Measurements from ENCODE around the gene SIRPA. TPM values are rescaled to one million over a fixed set of nuclear protein-coding genes. Genes with fewer than 3 reads are reported as not detected.
"Not testable (repeated sequence)": the region's sequence is repeated elsewhere in the genome, so short reads cannot be mapped to it uniquely, and the experiment has no call there.

Gene SIRPA
- total RNA-seq, 1 donor from 2014 or later, result 25.5 TPM

DNA sequence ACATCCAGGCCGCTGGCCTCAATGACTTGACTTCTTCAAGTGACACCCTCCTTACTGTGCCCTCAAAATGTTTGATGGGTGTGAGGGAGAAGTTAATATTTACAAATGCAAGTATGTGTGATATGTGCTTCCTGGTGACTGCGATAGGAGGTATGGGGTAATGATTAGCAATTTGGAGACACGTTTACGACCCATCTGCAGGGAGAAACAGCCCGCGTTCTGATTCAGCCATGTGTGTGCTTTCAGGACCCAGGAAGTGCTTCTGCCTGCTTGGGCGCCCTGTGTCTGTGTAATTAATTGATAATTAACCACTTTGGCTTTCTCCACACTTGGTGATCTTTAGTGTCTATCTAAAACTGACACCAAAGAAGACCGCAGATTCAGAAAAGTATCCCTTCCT, 25.0 kb downstream of the SIRPA start:
- intact Hi-C loops (cut with micrococcal nuclease), result no loop called here
- Histone ChIP-seq H3K4me3 (no peak overlapping the region), H3K27me3 (ENCODE audit: low read depth) (no peaks in the 10 kb centered on the region), H3K27ac (replicated peaks) (no peak overlapping the region), H3K36me3 (peaks cover 25% of the 10 kb centered on the region), H3K4me1 (peaks cover 12% of the 10 kb centered on the region), H3K9me3 (replicated peaks) (no peaks in the 10 kb centered on the region)
- DNase-seq, result no peak
- no peak for TF ChIP-seq CTCF (IDR thresholded peaks at IDR 0.05; ENCODE audit: borderline replicate concordance)

DNA sequence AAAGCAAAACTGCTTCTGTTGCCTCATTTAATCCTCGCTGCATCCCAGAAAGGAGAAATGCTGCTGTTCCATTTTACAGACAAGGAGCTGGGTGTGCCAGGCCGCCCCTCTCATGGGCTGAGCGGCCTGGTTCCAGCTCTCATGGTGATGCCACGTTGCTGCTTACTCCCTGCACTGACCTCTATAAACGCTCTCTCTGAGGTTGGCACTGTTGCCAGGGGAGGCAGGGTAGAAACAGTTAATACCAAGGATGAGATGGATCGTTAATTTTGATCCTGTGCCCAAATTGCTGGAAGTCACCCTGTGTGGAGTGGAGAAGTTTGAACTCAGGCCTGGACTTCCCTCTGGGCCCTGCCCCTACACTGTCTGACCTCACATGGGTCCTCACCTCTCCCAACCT, 25.6 kb downstream of the SIRPA start:
- intact Hi-C loops (cut with micrococcal nuclease), result no loop called here

GRCh38 chr20:1921985-1922384, 26.8 kb downstream of the SIRPA start:
- DNase-seq; H3K27me3 ChIP-seq (ENCODE audit: low read depth); intact Hi-C loops (cut with micrococcal nuclease); H3K27ac ChIP-seq (replicated peaks); H3K9me3 ChIP-seq (replicated peaks); H3K4me3 ChIP-seq: not testable (repeated sequence)
- peaks cover 13% of the 10 kb centered on the region for H3K36me3 ChIP-seq
- H3K4me1 ChIP-seq, result peaks cover 18% of the 10 kb centered on the region

More for the DNA sequence above, 25.6 kb downstream of the SIRPA start:
- H3K36me3 ChIP-seq, result peaks cover 19% of the 10 kb centered on the region
- no peaks in the 10 kb centered on the region for H3K9me3 ChIP-seq (replicated peaks)
- no peak overlapping the region for H3K4me3 ChIP-seq
- peaks cover 12% of the 10 kb centered on the region for H3K4me1 ChIP-seq
- no peak for TF ChIP-seq CTCF (IDR thresholded peaks at IDR 0.05; ENCODE audit: borderline replicate concordance)
- no peak for DNase-seq
- no peaks in the 10 kb centered on the region for H3K27me3 ChIP-seq (ENCODE audit: low read depth)
- no peak overlapping the region for H3K27ac ChIP-seq (replicated peaks)

GRCh38 chr20:1922786-1923185, 27.6 kb downstream of the SIRPA start:
- intact Hi-C loops (cut with micrococcal nuclease), result no loop called here
- H3K4me1 ChIP-seq, result peaks cover 18% of the 10 kb centered on the region
- no peak overlapping the region for H3K27ac ChIP-seq (replicated peaks)
- H3K27me3 ChIP-seq (ENCODE audit: low read depth), result no peaks in the 10 kb centered on the region
- DNase-seq, result no peak
- H3K9me3 ChIP-seq (replicated peaks), result no peaks in the 10 kb centered on the region
- H3K4me3 ChIP-seq, result no peak overlapping the region
- no peak for TF ChIP-seq CTCF (IDR thresholded peaks at IDR 0.05; ENCODE audit: borderline replicate concordance)
- H3K36me3 ChIP-seq, result peaks cover 14% of the 10 kb centered on the region

GRCh38 chr20:1924910-1925861, 30.0 kb downstream of the SIRPA start:
- no peak for DNase-seq
- peaks cover 16% of the 10 kb centered on the region for H3K36me3 ChIP-seq
- H3K4me3 ChIP-seq, result no peak overlapping the region
- peaks cover 28% of the 10 kb centered on the region for H3K4me1 ChIP-seq
- intact Hi-C loops (cut with micrococcal nuclease), result no loop called here
- no peaks in the 10 kb centered on the region for H3K27me3 ChIP-seq (ENCODE audit: low read depth)
- H3K9me3 ChIP-seq (replicated peaks), result no peaks in the 10 kb centered on the region
- no peak for TF ChIP-seq CTCF (IDR thresholded peaks at IDR 0.05; ENCODE audit: borderline replicate concordance)
- H3K27ac ChIP-seq (replicated peaks), result no peak overlapping the region

- intact Hi-C loops (cut with micrococcal nuclease), result no loop called here
- H3K4me1 ChIP-seq, result peaks cover 28% of the 10 kb centered on the region
These were observed 31.0 kb downstream of the SIRPA start for GRCh38 chr20:1926237-1926636.

More at GRCh38 chr20:1926237-1926636, 31.0 kb downstream of the SIRPA start:
- Histone ChIP-seq H3K27ac (replicated peaks) (no peak overlapping the region), H3K27me3 (ENCODE audit: low read depth) (no peaks in the 10 kb centered on the region), H3K36me3 (peaks cover 16% of the 10 kb centered on the region), H3K9me3 (replicated peaks) (no peaks in the 10 kb centered on the region), H3K4me3 (no peak overlapping the region)
- no peak for DNase-seq
- TF ChIP-seq CTCF (IDR thresholded peaks at IDR 0.05; ENCODE audit: borderline replicate concordance), result no peak

Measured in left ventricle myocardium inferior (tissue), 1 donor.